ENCODE data around the gene GFOD1. TPM values are rescaled to one million over a fixed set of nuclear protein-coding genes. Genes with fewer than 3 reads are reported as not detected.

Gene GFOD1
- total and polyA plus RNA-seq, 10 of the 15 experiments (the other 5 are each of a cell fraction or from before 2014, with no cell fraction given), result 6.5 to 41.4 (median 16.0) TPM

DNA sequence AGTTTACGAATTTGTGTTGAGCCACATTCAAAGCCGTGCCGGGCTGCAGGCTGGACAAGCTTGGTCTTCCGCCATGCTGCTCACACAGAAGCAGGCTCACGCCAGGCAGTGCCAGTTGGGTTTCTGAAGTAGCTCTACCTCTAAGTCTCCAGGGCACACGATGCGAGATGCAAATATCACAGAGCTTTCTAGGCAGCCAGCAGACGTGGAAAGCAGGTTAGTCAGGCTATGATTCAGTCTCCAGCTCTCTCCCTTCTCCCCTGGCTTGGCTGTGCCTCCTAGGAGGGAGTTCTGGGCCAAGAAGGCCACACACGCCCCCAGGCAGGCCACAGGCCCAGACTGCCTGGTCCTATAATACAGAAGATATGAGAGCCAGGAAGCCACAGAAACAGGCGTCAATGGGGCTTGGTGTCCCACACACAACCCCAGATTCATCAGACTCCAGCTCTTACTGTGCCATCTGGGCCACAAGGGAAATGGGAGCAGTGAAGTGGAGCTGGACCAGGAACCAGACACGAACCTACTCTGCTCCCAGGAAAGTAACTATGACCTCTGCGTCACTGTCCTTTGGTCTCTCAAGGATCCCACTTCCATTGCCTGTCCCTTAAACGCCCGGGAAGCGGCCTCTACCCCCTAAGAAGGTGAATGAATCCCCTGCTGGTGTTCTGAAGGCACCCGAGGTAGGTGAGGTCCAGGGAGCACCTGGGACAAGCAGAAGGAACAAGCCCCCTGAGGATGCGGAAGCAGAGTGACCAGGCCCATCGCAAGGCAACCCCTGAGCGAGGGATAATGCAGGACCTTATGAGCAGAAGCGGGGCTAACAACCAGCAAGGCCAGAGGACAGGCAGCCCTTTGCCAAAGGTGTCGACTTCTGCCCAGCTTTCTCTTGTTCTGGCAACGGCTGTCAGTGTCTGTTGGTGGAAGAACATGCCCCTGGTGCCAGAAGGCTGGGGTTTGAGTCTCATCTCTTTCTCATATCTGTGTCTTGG, 61.2 kb downstream of the GFOD1 start (continued):
- peak in 1 of 2 experiments; percentile 28; a peak in 1 of 3 replicates for TF ChIP-seq EGR1 (IDR thresholded peaks at IDR 0.05; ENCODE audit: borderline replicate concordance in 1 of 2, low read depth in 2 of 2, low read length in 2 of 2)
- 0 out of 2 replicates have a peak, but pooled peaks have one; percentile 16 for TF ChIP-seq TAF1 (IDR thresholded peaks at IDR 0.05; ENCODE audit: borderline replicate concordance, low read depth, low read length)
- TF ChIP-seq EED (IDR thresholded peaks at IDR 0.05; ENCODE audit: low read depth), result peak; percentile 38; the same call in 1 of the 2 replicates
- TF ChIP-seq HDAC6 (IDR thresholded peaks at IDR 0.05; ENCODE audit: unreplicated experiment), result no peak
- no peak for TF ChIP-seq RB1 (IDR thresholded peaks at IDR 0.05; ENCODE audit: borderline replicate concordance)
- no peak for TF ChIP-seq EZH2 (IDR thresholded peaks at IDR 0.05; ENCODE audit: borderline replicate concordance, control insufficient read depth, low read depth, low read length)
- TF ChIP-seq CEBPB (IDR thresholded peaks at IDR 0.05; ENCODE audit: borderline replicate concordance in 1 of 2, low read depth in 2 of 2, low read length in 2 of 2), result no peak
- peak; percentile 75 for TF ChIP-seq RUNX3 (IDR thresholded peaks at IDR 0.05; ENCODE audit: low read length)
- no peak for TF ChIP-seq CHD4 (IDR thresholded peaks at IDR 0.05)
- TF ChIP-seq, protein P1, sequence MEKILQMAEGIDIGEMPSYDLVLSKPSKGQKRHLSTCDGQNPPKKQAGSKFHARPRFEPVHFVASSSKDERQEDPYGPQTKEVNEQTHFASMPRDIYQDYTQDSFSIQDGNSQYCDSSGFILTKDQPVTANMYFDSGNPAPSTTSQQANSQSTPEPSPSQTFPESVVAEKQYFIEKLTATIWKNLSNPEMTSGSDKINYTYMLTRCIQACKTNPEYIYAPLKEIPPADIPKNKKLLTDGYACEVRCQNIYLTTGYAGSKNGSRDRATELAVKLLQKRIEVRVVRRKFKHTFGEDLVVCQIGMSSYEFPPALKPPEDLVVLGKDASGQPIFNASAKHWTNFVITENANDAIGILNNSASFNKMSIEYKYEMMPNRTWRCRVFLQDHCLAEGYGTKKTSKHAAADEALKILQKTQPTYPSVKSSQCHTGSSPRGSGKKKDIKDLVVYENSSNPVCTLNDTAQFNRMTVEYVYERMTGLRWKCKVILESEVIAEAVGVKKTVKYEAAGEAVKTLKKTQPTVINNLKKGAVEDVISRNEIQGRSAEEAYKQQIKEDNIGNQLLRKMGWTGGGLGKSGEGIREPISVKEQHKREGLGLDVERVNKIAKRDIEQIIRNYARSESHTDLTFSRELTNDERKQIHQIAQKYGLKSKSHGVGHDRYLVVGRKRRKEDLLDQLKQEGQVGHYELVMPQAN (conservative IDR thresholded peaks at IDR 0.05), result no peak
- TF ChIP-seq ZNF274 (IDR thresholded peaks at IDR 0.05; ENCODE audit: insufficient read depth, insufficient read length), result no peak
- no peak for TF ChIP-seq CEBPZ (IDR thresholded peaks at IDR 0.05; ENCODE audit: low read depth, low read length)
- TF ChIP-seq, protein P2, sequence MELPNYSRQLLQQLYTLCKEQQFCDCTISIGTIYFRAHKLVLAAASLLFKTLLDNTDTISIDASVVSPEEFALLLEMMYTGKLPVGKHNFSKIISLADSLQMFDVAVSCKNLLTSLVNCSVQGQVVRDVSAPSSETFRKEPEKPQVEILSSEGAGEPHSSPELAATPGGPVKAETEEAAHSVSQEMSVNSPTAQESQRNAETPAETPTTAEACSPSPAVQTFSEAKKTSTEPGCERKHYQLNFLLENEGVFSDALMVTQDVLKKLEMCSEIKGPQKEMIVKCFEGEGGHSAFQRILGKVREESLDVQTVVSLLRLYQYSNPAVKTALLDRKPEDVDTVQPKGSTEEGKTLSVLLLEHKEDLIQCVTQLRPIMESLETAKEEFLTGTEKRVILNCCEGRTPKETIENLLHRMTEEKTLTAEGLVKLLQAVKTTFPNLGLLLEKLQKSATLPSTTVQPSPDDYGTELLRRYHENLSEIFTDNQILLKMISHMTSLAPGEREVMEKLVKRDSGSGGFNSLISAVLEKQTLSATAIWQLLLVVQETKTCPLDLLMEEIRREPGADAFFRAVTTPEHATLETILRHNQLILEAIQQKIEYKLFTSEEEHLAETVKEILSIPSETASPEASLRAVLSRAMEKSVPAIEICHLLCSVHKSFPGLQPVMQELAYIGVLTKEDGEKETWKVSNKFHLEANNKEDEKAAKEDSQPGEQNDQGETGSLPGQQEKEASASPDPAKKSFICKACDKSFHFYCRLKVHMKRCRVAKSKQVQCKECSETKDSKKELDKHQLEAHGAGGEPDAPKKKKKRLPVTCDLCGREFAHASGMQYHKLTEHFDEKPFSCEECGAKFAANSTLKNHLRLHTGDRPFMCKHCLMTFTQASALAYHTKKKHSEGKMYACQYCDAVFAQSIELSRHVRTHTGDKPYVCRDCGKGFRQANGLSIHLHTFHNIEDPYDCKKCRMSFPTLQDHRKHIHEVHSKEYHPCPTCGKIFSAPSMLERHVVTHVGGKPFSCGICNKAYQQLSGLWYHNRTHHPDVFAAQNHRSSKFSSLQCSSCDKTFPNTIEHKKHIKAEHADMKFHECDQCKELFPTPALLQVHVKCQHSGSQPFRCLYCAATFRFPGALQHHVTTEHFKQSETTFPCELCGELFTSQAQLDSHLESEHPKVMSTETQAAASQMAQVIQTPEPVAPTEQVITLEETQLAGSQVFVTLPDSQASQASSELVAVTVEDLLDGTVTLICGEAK (IDR thresholded peaks at IDR 0.05; ENCODE audit: borderline replicate concordance), result no peak
- no peak for TF ChIP-seq MYC (IDR thresholded peaks at IDR 0.05; ENCODE audit: insufficient read depth, insufficient read length, insufficient replicate concordance, low read length, severe bottlenecking)
- TF ChIP-seq TCF12 (IDR thresholded peaks at IDR 0.05; ENCODE audit: low read depth, low read length), result no peak
- TF ChIP-seq SUPT20H (IDR thresholded peaks at IDR 0.05; ENCODE audit: borderline replicate concordance, control insufficient read depth, low read depth, low read length), result no peak
- TF ChIP-seq SREBF1 (IDR thresholded peaks at IDR 0.05; ENCODE audit: low read length), result no peak
- TF ChIP-seq BMI1 (IDR thresholded peaks at IDR 0.05; ENCODE audit: borderline replicate concordance), result no peak

All from GM12878 (cell line).